Measurements from ENCODE around the gene SPSB1. TPM values are rescaled to one million over a fixed set of nuclear protein-coding genes. Genes with fewer than 3 reads are reported as not detected.

The SPSB1 gene
- polyA plus RNA-seq, 1 donor (not counting 4 experiments of a cell fraction or from before 2014, with no cell fraction given), result 19.8 TPM

- FAIRE-seq (no peak), DNase-seq (ENCODE audit: low read depth, low spot score) (no peak)
- peaks cover 62% of the 10 kb centered on the region for H3K79me2 ChIP-seq (ENCODE audit: control insufficient read depth, insufficient read depth, low read length)
- dilution Hi-C loops (cut with MboI; ENCODE audit: extremely low pct_ligation_motif_present, low sequenced_read_pairs), result no loop called here
- no peak overlapping the region for H2AFZ ChIP-seq (ENCODE audit: control insufficient read depth, low read length)
- no peak overlapping the region for H3K4me2 ChIP-seq (ENCODE audit: control insufficient read depth, extremely low read depth, insufficient read depth, low read depth, low read length)
- peaks cover 9% of the 10 kb centered on the region for H3K9me1 ChIP-seq (ENCODE audit: control insufficient read depth, extremely low read depth, insufficient read depth, low read length)
- TF ChIP-seq CTCF (optimal IDR thresholded peaks at IDR 0.05 in 1 of 3, IDR thresholded peaks at IDR 0.05 in 1 of 3, conservative IDR thresholded peaks at IDR 0.05 in 1 of 3; ENCODE audit: extremely low read depth in 1 of 3, insufficient read depth in 2 of 3, low read length in 3 of 3) (no peak), EZH2 (IDR thresholded peaks at IDR 0.05; ENCODE audit: low read length) (no peak)
- H3K4me3 ChIP-seq (ENCODE audit: control insufficient read depth in 2 of 3, extremely low read depth in 1 of 3, insufficient read depth in 2 of 3, low read depth in 1 of 3, low read length in 3 of 3), result no peak overlapping the region
- no peaks in the 10 kb centered on the region for H3K27me3 ChIP-seq (ENCODE audit: control insufficient read depth, extremely low read depth, insufficient read depth, low read length)
- H3K9ac ChIP-seq (ENCODE audit: control insufficient read depth, extremely low read depth, insufficient read depth, low read length), result no peak overlapping the region
- H3K4me1 ChIP-seq (ENCODE audit: control insufficient read depth, extremely low read depth, insufficient read depth, low read length), result peaks cover 22% of the 10 kb centered on the region
- H3K27ac ChIP-seq (ENCODE audit: control insufficient read depth, insufficient read depth, low read length), result no peak overlapping the region
- peaks cover 47% of the 10 kb centered on the region for H4K20me1 ChIP-seq (ENCODE audit: control insufficient read depth, extremely low read depth, insufficient read depth, low read length)
- peaks cover 0 to 3% of the 10 kb centered on the region in 2 experiments for H3K36me3 ChIP-seq (ENCODE audit: control insufficient read depth in 2 of 2, extremely low read depth in 1 of 2, insufficient read depth in 2 of 2, low read length in 2 of 2)
- H3K9me3 ChIP-seq (ENCODE audit: control insufficient read depth, low read depth, low read length), result no peaks in the 10 kb centered on the region
Measured at GRCh38 chr1:9346566-9346965, 53.9 kb downstream of the SPSB1 start.

GRCh38 chr1:9347095-9347850, 54.6 kb downstream of the SPSB1 start:
- FAIRE-seq (no peak), DNase-seq (ENCODE audit: low read depth, low spot score) (no peak)
- Histone ChIP-seq H3K9me1 (ENCODE audit: control insufficient read depth, extremely low read depth, insufficient read depth, low read length) (peaks cover 9% of the 10 kb centered on the region), H3K9me3 (ENCODE audit: control insufficient read depth, low read depth, low read length) (no peaks in the 10 kb centered on the region), H4K20me1 (ENCODE audit: control insufficient read depth, extremely low read depth, insufficient read depth, low read length) (peaks cover 47% of the 10 kb centered on the region), H3K9ac (ENCODE audit: control insufficient read depth, extremely low read depth, insufficient read depth, low read length) (no peak overlapping the region), H3K4me3 (ENCODE audit: control insufficient read depth in 2 of 3, extremely low read depth in 1 of 3, insufficient read depth in 2 of 3, low read depth in 1 of 3, low read length in 3 of 3) (no peak overlapping the region), H3K27me3 (ENCODE audit: control insufficient read depth, extremely low read depth, insufficient read depth, low read length) (no peaks in the 10 kb centered on the region), H3K27ac (ENCODE audit: control insufficient read depth, insufficient read depth, low read length) (no peak overlapping the region), H3K36me3 (ENCODE audit: control insufficient read depth in 2 of 2, extremely low read depth in 1 of 2, insufficient read depth in 2 of 2, low read length in 2 of 2) (peaks cover 0 to 3% of the 10 kb centered on the region in 2 experiments), H2AFZ (ENCODE audit: control insufficient read depth, low read length) (no peak overlapping the region), H3K79me2 (ENCODE audit: control insufficient read depth, insufficient read depth, low read length) (peaks cover 63% of the 10 kb centered on the region), H3K4me2 (ENCODE audit: control insufficient read depth, extremely low read depth, insufficient read depth, low read depth, low read length) (no peak overlapping the region), H3K4me1 (ENCODE audit: control insufficient read depth, extremely low read depth, insufficient read depth, low read length) (peaks cover 17% of the 10 kb centered on the region)
- TF ChIP-seq CTCF (optimal IDR thresholded peaks at IDR 0.05 in 1 of 3, IDR thresholded peaks at IDR 0.05 in 1 of 3, conservative IDR thresholded peaks at IDR 0.05 in 1 of 3; ENCODE audit: extremely low read depth in 1 of 3, insufficient read depth in 2 of 3, low read length in 3 of 3) (no peak), EZH2 (IDR thresholded peaks at IDR 0.05; ENCODE audit: low read length) (no peak)
- dilution Hi-C loops (cut with MboI; ENCODE audit: extremely low pct_ligation_motif_present, low sequenced_read_pairs), result no loop called here

Data from keratinocyte (primary cell).